GM06990 (cell line): ENCODE results near the gene PGM2L1.

ENCODE experiments used
- DNase-seq: peaks from one replicate; pipeline ENCODE4 v3.0.0-alpha.2; 2011; ENCODE audit not compliant: insufficient read length; ENCODE audit errors: extremely low read depth
- H3K27me3 ChIP-seq: replicated peaks from 2 replicates; pipeline ENCODE4 v1.6.0; 2011; ENCODE audit warnings: low read length; ENCODE audit not compliant: control insufficient read depth, insufficient read depth
- H3K36me3 ChIP-seq: 2 replicates; pipeline ENCODE4 v1.5.1; 2011; ENCODE audit warnings: low read length; ENCODE audit not compliant: control insufficient read depth, insufficient read depth
- H3K4me3 ChIP-seq: replicated peaks from 2 replicates; pipeline ENCODE4 v1.5.1; 2011; ENCODE audit warnings: low read depth, mild to moderate bottlenecking, control low read depth, low read length
- TF ChIP-seq, protein P1 (sequence below): IDR thresholded peaks from 2 replicates; pipeline ENCODE4 v1.5.1; 2011; ENCODE audit warnings: low read length, control low read depth, mild to moderate bottlenecking, inconsistent platforms; ENCODE audit not compliant: insufficient read depth, poor library complexity, severe bottlenecking

Gene PGM2L1

DNA sequence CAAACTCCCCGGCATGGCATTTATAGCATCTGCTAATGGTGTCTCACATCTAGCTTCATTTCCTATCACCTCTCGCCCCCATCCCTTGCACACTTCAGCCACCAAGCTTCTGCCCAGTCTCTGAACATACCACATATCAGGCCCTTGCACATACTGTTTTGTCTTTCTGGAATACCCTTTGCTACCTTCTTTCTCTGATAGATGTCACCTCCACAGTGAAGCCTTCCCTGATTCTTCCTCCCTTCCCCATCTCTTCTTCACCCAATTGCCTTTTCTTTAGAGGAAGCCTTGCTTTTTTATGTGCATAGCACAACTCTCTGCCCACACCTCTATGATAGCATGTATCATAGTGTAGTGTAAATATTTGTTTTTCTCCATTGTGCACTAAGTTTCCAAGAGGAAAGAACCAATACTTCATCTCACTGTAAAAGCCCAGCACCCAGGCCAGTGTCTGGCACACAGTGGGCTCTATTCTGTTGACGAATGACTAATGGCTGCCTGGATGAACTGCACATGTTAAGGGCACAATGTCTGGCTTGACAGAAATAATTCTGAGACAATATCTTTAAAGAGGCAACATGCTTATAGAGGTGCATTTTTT, 114.6 kb downstream of the PGM2L1 start:
- TF ChIP-seq, protein P1, sequence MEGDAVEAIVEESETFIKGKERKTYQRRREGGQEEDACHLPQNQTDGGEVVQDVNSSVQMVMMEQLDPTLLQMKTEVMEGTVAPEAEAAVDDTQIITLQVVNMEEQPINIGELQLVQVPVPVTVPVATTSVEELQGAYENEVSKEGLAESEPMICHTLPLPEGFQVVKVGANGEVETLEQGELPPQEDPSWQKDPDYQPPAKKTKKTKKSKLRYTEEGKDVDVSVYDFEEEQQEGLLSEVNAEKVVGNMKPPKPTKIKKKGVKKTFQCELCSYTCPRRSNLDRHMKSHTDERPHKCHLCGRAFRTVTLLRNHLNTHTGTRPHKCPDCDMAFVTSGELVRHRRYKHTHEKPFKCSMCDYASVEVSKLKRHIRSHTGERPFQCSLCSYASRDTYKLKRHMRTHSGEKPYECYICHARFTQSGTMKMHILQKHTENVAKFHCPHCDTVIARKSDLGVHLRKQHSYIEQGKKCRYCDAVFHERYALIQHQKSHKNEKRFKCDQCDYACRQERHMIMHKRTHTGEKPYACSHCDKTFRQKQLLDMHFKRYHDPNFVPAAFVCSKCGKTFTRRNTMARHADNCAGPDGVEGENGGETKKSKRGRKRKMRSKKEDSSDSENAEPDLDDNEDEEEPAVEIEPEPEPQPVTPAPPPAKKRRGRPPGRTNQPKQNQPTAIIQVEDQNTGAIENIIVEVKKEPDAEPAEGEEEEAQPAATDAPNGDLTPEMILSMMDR: no peak
- Histone ChIP-seq H3K27me3 (no peaks in the 10 kb centered on the region), H3K4me3 (no peak overlapping the region), H3K36me3 (no peaks in the 10 kb centered on the region)
- no peak for DNase-seq

DNA sequence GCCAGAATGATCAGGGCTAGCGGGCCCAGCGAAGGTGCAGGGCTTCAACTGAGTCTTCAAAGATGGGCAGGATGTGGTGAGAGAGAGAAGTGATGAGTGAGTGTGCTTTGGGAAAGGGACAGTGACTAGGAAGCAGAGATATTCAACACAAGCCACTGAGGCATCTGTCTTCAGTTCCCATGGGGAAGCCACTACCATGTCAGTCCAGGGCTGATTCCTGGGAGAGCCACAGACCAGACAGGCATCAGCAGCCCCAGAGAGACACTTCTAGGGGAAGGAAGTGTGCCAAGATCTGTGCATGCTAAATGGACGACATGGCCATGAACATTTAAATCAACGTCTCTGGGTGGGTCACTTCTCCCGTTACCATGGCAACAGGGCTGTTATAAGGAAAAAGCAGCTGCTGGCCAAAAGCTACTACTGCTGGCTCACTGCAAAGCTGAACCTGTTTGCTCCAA, 115.3 kb downstream of the PGM2L1 start:
- Histone ChIP-seq H3K36me3 (no peaks in the 10 kb centered on the region), H3K4me3 (no peak overlapping the region), H3K27me3 (no peaks in the 10 kb centered on the region; the same call in 1 of the 2 replicates)
- DNase-seq: no peak
- TF ChIP-seq, protein P1: no peak

DNA sequence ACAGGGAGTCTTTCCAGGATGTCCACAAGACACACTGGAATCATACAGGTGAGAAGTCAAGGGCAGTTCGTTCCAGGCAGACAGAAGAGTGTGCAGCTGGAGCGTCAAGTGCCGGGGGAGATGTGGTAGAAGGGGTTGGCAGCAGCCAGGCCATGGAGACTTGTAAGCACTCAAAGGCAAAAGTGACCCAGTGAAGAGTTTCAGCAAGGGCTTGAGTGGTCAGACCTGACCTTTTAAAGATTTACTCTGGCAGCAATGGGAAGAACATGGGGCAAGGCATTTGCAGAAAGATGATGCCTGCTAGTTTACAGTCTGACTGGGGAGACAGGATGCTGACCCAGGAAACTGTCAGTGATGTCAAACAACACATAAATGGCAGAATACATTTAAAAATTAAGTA, 115.8 kb downstream of the PGM2L1 start:
- no peak for DNase-seq
- TF ChIP-seq, protein P1: no peak
- Histone ChIP-seq H3K36me3 (no peaks in the 10 kb centered on the region), H3K4me3 (no peak overlapping the region), H3K27me3 (no peaks in the 10 kb centered on the region; the same call in 1 of the 2 replicates)

DNA sequence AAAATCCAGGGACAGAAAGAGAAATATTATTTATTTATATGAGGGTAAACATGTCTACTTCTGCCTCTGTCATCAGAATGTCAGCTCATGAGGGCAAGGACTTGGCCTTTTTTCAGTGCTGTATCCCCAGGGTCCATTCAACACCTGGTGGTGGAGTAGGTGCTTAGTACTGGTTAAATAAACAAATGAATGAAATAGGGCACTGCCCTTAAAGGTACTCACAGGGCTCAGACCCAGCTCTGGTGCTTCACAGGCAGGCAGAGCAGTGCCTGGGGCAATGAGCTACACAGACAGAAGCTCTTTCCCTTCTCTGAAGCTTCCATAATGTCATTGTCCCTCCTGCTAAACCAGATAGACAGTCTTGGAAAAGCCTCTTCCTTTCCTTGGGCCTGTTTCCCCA, 117.7 kb downstream of the PGM2L1 start:
- H3K36me3 ChIP-seq: no peaks in the 10 kb centered on the region
- TF ChIP-seq, protein P1: no peak
- DNase-seq: no peak

More for the DNA sequence above, 117.7 kb downstream of the PGM2L1 start:
- Histone ChIP-seq H3K4me3 (no peak overlapping the region), H3K27me3 (no peaks in the 10 kb centered on the region; the same call in 1 of the 2 replicates)
